Prostate gland (tissue), 2 donors: Measurements from ENCODE around the gene TENT5C. TPM values are rescaled to one million over a fixed set of nuclear protein-coding genes. Genes with fewer than 3 reads are reported as not detected.

Experiments
- DNase-seq: peaks from one replicate; pipeline ENCODE4 v3.0.0-alpha.2; 2019; ENCODE audit warnings: low spot score
- H3K27ac ChIP-seq, 2 donors: fragments of 200-600 bp; sonication (generic); 2 replicates each; pipeline ENCODE4 v1.5.1; 2017 to 2019
- H3K27me3 ChIP-seq: fragments of 200-600 bp; sonication (generic); replicated peaks from 2 replicates; pipeline ENCODE4 v1.5.1; 2019; ENCODE audit not compliant: insufficient read depth
- H3K36me3 ChIP-seq, 2 donors: fragments of 200-600 bp; sonication (generic); 1 replicate in 1 of 2; 2 replicates in 1 of 2; pipeline versions ENCODE4 v1.5.1 to v1.8.1; 2017 to 2019
- H3K4me1 ChIP-seq: fragments of 200-600 bp; sonication (generic); replicated peaks from 2 replicates; pipeline ENCODE4 v1.5.1; 2019
- H3K4me3 ChIP-seq, 2 donors: fragments of 200-600 bp; sonication (generic); 2 replicates each; pipeline ENCODE4 v1.5.1; 2017 to 2019
- H3K9me3 ChIP-seq: fragments of 200-600 bp; sonication (generic); 2 replicates; pipeline ENCODE4 v1.5.1; 2017
- POLR2A ChIP-seq: fragments of 450-650 bp; IDR thresholded peaks from one replicate; pipeline ENCODE4 v1.6.1; 2016; ENCODE audit warnings: antibody characterized with exemption, mild to moderate bottlenecking
- POLR2AphosphoS5 ChIP-seq: sonication (generic); formaldehyde crosslinking; IDR thresholded peaks from one replicate; pipeline ENCODE4 v1.6.1; 2017; ENCODE audit warnings: antibody characterized with exemption
- WGBS: methylation state at CpG from one replicate; pipeline ENCODE4 v1.1.5; 2018; 5-methylcytosine and 5-hydroxymethylcytosine counted together
- intact Hi-C: fragments of 100-400 bp; cut with DNase I; formaldehyde crosslinking; loops from one replicate; pipeline ENCODE4 v1.14.2; 2022
- total RNA-seq, 2 donors: library from RNA; depleted of rRNA; stranded (reverse); fragments of >200 nt; gene quantifications; one replicate each; pipeline ENCODE4 v1.1.0, GENCODE V29; 2016
- TF ChIP-seq, protein P1 (sequence below), 4 experiments: fragments of 200-600 bp in 2 of 4; fragments of 450-650 bp in 2 of 4; sonication (generic) in 2 of 4; IDR thresholded peaks; 1 replicate in 3 of 4; 2 replicates in 1 of 4; pipeline ENCODE4 v1.5.1; 2016 to 2019; ENCODE audit warnings: antibody characterized with exemption in 4 of 4, mild to moderate bottlenecking in 2 of 4, moderate library complexity in 2 of 4

TENT5C gene
- total RNA-seq, 2 donors from 2014 or later, result 23.1 to 28.7 TPM

DNA sequence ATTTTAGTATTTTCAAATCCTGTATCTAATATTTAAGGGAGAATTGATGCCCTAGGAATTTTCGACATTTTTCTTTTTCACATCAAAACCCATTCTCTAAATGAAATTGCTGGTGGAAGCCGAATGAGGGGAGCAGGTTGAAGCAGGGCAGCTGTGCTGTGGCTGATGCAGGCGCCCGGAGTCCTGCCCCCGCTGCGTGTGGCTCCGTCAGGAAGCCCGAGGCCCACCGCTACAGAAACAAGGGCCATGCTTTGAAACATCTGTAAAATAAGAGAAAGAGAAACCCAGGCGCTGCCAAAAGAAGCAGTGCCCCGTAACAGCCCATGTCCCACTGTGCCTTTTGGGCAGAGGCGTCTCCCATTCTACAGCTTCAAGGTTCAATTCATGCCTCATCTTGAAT lies 41.1 kb downstream of the TENT5C start:
- WGBS, result 92% methylated on average over 12 of the region's 12 CpGs
- H3K36me3 ChIP-seq, result no peaks in the 10 kb centered on the region
- no peaks in the 10 kb centered on the region for H3K4me1 ChIP-seq
- intact Hi-C loops, result no loop called here
- no peak for TF ChIP-seq POLR2A
- no peak for TF ChIP-seq POLR2AphosphoS5
- TF ChIP-seq, protein P1, sequence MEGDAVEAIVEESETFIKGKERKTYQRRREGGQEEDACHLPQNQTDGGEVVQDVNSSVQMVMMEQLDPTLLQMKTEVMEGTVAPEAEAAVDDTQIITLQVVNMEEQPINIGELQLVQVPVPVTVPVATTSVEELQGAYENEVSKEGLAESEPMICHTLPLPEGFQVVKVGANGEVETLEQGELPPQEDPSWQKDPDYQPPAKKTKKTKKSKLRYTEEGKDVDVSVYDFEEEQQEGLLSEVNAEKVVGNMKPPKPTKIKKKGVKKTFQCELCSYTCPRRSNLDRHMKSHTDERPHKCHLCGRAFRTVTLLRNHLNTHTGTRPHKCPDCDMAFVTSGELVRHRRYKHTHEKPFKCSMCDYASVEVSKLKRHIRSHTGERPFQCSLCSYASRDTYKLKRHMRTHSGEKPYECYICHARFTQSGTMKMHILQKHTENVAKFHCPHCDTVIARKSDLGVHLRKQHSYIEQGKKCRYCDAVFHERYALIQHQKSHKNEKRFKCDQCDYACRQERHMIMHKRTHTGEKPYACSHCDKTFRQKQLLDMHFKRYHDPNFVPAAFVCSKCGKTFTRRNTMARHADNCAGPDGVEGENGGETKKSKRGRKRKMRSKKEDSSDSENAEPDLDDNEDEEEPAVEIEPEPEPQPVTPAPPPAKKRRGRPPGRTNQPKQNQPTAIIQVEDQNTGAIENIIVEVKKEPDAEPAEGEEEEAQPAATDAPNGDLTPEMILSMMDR (IDR thresholded peaks at IDR 0.05), result no peak
- H3K27ac ChIP-seq, result no peak overlapping the region
- no peaks in the 10 kb centered on the region for H3K9me3 ChIP-seq
- H3K27me3 ChIP-seq, result no peaks in the 10 kb centered on the region
- H3K4me3 ChIP-seq, result no peak overlapping the region
- DNase-seq, result no peak

DNA sequence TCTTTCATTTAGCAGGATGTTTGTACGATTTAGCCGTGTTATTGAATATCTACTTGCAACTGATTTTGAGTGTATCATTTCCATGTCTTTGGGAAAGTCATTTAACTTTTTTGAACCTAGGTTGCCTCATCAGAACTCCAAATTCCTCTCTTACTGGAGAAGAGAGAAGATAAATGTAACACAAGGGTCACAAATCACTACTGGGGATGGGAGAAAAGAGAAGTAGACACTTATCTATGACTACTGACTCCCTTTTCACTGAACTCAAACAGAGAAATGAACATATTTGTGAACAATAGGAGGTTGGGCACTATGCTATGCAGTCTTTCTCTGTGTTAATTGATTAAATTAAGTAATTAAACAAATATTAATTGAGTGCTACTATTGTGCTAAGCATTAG lies 42.2 kb downstream of the TENT5C start:
- 73% methylated on average over 2 of the region's 2 CpGs for WGBS
- TF ChIP-seq POLR2A, result no peak
- no peak for TF ChIP-seq POLR2AphosphoS5
- TF ChIP-seq, protein P1 (IDR thresholded peaks at IDR 0.05), result no peak

DNA sequence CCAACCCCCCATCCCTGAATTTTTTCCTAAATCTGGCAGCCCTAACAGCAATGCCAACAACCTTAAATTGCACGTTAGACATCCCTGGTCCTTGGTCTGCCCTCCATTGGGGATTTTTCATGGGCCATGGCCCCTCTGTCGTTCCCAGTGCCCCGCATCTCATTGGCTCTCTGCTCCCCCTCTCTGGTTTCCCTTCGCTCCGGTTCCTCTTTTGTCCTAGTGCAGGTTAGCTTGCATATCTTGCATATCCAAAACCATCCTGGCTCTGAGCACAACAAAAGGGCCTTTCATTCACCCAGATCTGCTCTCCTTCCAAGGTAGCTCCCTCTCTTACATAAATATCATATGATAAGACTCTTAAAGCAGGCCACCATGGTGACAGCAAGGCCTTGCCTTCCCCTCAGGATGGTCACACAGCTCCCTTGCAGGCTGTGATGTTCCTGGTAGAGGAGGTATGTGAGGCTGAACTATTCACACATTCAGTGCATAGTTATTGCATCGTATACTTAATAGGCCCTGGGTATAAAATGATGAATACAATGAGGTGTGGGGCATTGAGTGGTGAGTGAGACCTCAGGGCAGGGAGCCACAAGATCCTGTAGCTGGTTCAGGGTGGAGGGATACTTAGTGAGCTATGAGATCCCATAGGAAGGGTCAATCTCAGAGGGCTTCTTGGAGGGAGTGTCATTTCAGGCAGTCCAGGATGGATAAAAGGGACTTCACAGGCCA lies 45.2 kb downstream of the TENT5C start:
- Histone ChIP-seq H3K27me3 (no peaks in the 10 kb centered on the region), H3K4me1 (no peaks in the 10 kb centered on the region), H3K9me3 (no peaks in the 10 kb centered on the region), H3K36me3 (no peaks in the 10 kb centered on the region), H3K27ac (no peak overlapping the region), H3K4me3 (no peak overlapping the region)
- 65% methylated on average over 6 of the region's 6 CpGs for WGBS
- no peak for DNase-seq
- intact Hi-C loops, result no loop called here
- TF ChIP-seq, protein P1 (IDR thresholded peaks at IDR 0.05), result no peak
- TF ChIP-seq POLR2AphosphoS5 (no peak), POLR2A (no peak)

More for the DNA sequence above, 42.2 kb downstream of the TENT5C start:
- Histone ChIP-seq H3K27ac (no peak overlapping the region), H3K27me3 (no peaks in the 10 kb centered on the region), H3K36me3 (no peaks in the 10 kb centered on the region), H3K4me1 (no peaks in the 10 kb centered on the region), H3K4me3 (no peak overlapping the region), H3K9me3 (no peaks in the 10 kb centered on the region)
- no peak for DNase-seq
- intact Hi-C loops, result no loop called here

DNA sequence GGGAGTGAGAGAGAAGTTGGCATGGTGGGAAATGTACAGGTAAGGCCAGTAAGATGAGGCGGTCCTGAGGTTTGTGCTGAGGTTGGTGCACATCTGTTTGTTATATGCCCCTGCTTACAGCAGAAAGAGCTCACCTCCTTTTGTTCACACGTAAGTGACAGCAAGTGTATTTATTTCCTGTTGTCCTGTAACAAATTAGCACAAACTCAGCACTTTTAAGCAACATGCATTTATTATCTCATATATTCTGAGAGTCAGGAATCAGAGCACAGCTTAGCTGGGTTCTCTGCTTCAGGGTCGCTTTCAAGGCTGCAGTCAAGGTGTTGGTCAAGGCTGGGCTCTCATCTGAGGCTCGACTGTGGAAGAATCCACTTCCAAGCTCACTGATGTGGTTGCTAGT lies 45.8 kb downstream of the TENT5C start:
- TF ChIP-seq POLR2AphosphoS5 (no peak), POLR2A (no peak)
- intact Hi-C loops, result no loop called here
- 97% methylated on average over 4 of the region's 4 CpGs for WGBS

DNA sequence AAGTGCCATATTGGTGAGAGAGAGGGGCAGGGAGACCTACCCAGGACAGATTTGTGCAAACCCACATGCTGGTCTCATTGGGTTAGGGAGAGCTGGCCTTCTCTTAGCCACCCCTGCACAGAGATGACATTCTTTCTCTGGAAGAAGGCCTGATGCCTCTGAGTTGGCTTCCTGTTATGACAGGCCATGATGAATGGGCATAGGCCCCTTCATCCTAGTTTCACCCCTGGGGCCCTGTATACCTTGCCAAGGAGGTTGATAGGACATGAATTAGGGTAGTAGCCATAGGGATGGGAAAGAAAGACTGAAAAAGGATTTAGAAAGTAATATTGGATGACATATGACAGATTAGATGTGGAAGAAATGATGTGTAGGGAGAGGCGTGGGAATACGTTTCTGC lies 46.6 kb downstream of the TENT5C start:
- no peaks in the 10 kb centered on the region for H3K36me3 ChIP-seq
- no peak overlapping the region for H3K4me3 ChIP-seq
- intact Hi-C loops, result no loop called here
- H3K4me1 ChIP-seq, result no peaks in the 10 kb centered on the region
- 95% methylated on average over 2 of the region's 2 CpGs for WGBS
- H3K27me3 ChIP-seq, result no peaks in the 10 kb centered on the region
- H3K27ac ChIP-seq, result no peak overlapping the region
- no peaks in the 10 kb centered on the region for H3K9me3 ChIP-seq
- no peak for DNase-seq
- no peak for TF ChIP-seq POLR2A
- TF ChIP-seq POLR2AphosphoS5, result no peak
- TF ChIP-seq, protein P1 (IDR thresholded peaks at IDR 0.05), result no peak

More for the DNA sequence above, 45.8 kb downstream of the TENT5C start:
- Histone ChIP-seq H3K4me1 (no peaks in the 10 kb centered on the region), H3K27me3 (no peaks in the 10 kb centered on the region), H3K4me3 (no peak overlapping the region), H3K9me3 (no peaks in the 10 kb centered on the region), H3K36me3 (no peaks in the 10 kb centered on the region), H3K27ac (no peak overlapping the region)
- DNase-seq, result no peak
